NCI-H2081 treated with DMSO at 0.1 percent for 48 hours (cell line): ENCODE data around the gene SYNE1.
"Not testable (repeated sequence)": the region's sequence is repeated elsewhere in the genome, so short reads cannot be mapped to it uniquely, and the experiment has no call there.

ENCODE experiments used
- DNase-seq: peaks from one replicate; lab custom pipeline; 2025; lab: John Stamatoyannopoulos, UW

The SYNE1 gene

DNA sequence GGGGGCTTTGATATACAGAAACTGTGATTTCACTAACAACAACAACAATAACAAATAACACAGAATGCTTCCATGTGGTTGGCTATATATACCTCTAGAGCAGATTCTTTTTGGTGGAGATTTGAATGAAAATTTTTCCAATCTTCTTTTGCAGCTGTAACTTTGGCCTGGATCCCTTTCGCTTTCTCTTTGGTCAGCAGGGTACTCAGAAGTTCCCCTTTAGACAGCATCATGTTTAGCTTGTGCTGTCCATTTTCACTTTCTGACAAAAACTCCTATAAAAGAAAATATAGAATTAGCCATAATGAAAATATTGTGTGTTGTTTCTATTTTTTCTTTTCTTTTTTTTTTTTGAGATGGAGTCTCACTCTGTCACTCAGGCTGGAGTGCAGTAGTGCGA lies 264.2 kb downstream of the SYNE1 start:
- DNase-seq = no peak

DNA sequence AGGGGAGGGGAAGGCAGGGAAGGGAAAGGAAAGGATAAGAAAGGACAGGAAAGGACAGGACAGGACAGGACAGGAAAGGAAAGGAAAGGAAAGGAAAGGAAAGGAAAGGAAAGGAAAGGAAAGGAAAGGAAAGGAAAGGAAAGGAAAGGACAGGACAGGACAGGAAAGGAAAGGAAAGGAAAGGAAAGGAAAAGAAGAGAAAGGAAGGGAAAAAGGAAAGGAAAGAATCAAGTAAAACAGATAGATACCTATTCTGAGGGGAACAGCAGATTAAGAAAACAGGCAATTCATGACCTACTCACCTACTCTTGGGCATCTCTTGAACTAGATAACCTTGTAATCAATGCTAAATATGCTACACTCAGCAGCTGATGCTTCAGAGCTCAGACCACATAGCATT lies 265.4 kb downstream of the SYNE1 start:
- DNase-seq = no peak

DNA sequence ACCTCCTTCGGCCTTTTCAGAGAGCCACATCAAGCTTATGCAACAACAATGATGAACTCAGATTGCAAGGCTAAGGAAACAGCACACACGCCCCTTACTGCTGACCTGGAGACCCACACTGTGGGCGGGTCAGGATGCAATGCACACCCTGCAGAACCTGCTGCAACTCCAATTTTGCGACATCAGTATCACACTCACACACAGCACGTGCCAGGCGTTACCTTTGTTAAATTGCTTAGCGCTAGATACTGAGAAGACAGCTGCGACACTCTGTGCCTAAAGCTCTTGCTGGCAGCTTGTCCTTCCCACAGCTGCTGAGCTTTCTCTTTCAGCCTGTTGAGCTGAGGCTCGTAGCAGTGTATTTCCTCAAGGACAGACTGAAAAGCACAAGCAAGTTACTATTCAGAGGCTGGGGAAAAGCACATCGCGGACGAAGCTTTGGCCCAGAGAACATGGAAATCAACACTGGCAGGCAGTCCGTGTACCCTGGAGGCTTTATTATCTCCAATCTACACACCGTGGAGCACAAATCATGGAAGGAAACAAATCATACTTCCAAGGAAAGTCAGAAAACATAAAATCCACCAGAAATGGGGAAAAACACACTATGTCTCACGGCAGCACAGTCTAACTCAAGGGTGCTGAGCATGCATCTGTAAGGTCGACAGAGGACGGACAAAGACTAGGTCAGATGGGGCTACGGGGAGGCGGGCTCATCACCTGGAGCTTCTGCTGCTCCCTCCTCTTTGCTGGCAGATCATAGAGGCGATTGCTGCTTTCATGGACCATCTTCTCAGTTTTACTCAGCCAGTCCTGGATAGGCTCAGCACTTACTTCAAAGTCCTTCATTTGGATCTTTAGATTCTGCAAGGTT lies 268.2 kb downstream of the SYNE1 start:
- DNase-seq = no peak

DNA sequence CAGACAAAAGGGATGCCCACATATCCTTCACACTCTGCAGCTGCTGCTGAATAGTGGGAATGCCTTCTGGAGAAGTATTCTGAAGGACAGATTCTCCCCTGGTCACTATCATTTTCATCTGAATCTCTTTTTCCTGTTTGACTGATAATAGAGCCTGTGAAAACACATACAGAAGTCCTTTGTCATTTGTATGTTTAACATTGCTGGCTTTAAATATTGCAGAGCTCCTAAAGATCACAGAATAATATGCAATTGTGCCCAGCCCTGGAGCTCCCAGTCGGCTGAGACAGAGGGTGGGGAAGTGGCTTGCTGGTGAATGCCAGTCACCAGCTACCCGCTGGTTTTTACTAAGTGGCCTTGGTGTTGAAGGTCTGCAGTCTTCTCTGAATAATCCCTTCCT lies 272.3 kb downstream of the SYNE1 start:
- DNase-seq = no peak

DNA sequence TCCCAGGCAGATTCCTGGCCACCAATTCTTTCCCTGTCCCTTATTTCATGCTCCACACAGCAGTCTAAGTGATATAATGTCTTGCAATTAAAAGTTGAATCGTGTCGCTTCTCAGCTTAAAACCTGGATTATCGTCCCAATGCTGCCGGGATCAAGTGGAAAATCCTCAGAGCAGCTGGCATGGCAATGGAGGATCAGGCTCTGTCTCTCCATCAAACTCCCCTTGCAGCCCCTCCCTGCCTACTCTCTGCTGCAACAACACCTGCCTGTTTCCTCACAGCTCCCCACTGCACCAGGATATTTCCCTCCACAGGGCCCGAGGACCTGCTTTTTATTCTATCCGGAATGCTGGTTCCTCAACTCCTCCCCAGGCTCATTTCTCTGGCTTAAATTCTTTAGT lies 277.1 kb downstream of the SYNE1 start:
- no peak for DNase-seq

DNA sequence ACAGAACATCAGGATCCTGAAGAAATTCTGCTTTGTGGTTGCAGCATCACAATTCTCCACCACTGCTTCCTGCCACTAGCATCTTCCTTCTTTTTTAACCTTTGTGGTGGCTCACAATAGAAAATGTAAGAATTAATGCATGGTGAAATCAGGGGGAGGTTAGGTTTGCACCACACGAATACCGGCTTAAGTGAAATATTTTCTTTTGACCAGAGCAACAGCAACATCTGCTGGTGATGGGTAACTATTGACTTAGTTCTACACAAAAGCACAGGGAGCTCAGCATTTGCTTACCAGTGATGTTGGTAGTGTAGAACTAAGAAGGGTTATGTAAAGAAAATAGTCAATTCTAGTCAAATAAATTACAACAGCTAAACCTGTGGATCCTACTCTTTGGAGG lies 280.5 kb downstream of the SYNE1 start:
- DNase-seq = no peak

DNA sequence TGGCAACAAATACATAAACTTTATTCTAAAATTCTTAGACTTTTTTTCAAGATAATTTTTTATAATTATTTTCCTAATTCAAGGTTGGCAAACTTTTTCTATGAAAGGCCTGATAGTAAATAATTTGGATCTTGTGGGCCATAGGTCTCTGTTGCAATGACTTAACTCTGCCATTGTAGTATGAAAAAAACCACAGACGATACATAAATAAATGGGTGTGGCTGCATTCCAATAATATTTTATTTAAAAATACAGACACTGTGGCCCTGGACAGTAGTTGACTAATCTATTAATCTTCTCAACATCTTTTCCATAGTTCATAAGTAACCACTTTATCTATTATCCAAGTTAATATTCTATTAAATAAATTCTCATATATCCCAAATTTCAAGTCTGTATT lies 281.1 kb downstream of the SYNE1 start:
- DNase-seq = no peak

DNA sequence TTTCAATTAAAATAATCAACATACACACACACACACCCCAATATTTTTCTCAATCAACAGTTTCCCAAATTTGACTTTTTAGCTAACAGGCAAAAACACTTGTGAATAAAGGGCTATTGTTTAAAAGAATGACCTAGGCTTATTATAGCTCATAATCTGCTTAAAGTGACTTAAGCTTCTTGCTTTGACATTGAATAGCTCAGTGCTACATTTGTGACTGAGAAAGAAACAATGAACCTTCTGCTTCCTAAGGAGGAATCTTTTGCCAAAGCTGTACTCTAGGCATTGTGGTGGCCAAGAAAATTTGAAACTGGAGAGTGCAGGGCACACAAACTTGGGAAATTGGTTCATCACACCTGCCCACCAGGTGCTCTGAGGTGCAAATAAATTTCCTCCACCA lies 282.0 kb downstream of the SYNE1 start:
- DNase-seq = no peak

DNA sequence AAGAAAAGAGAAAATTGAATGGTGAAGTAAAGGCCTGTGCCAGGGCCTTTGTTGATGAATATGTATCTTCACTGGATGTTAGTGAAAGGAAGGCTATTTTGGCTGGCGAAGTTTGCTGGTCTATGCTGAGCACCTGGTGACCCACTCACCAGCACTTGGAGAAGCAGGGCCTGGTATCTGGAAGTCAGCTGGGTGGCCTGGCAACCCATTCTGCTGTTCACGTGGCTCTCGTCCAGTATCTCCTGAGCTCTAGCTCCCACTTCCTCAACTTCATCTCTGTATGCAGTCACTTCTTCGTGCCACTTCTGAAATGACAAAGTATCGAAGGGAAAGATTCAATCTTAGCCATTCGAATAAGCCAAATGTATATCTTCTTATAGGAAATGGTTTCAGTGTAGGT lies 283.7 kb downstream of the SYNE1 start:
- no peak for DNase-seq

DNA sequence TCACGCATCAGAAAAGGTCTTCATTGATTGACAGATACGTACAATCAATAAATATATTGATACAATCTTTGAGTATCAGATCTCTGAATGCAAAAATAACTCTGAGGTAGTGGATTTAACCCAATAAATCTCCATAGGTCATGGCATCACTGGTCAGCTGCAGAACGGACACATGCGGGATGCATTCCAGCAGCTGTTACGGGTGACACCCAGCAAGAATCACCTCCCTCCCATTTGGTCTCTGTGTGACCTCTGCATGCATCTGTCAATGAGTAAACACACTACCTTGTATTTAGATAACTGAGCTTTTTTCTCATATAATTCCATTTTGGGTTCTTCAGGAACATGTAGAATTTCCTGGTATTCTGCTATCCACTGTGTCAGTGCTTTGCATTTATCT lies 285.4 kb downstream of the SYNE1 start:
- DNase-seq = no peak

DNA sequence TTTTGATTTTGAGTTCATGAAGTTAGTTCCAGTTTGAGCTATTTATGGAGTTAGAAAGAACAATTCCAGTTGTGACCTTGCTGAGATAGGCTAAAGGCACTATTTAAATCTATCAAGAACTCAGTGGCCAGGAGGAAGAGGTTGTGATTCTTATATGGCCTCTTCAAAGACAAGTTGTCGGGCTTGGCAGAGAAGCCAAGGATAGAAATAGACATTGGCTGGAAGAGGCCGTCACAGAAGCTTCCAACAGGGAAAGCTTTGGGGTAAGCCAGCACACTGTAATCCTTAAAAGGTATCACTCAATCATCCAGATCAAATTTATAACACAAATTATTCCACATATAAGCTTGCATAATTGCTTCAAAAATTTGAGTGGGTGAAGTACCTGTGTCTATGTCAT lies 286.1 kb downstream of the SYNE1 start:
- no peak for DNase-seq

DNA sequence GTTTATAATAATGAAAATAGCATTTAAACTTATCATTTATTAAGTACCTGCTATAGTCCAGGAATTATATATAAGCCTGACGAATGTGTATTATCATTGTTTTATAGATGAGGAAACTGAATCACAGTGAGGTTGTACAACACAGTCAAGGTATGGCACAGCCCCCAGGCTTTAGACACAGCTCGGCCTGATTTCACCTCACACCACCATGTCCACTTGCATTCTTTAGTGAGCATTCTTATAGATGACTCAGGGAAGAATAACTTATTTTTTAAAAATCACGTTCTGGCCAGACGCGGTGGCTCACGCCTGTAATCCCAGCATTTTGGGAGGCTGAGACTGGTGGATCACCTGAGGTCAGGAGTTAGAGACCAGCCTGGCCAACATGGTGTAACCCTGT lies 289.0 kb downstream of the SYNE1 start:
- no peak for DNase-seq

DNA sequence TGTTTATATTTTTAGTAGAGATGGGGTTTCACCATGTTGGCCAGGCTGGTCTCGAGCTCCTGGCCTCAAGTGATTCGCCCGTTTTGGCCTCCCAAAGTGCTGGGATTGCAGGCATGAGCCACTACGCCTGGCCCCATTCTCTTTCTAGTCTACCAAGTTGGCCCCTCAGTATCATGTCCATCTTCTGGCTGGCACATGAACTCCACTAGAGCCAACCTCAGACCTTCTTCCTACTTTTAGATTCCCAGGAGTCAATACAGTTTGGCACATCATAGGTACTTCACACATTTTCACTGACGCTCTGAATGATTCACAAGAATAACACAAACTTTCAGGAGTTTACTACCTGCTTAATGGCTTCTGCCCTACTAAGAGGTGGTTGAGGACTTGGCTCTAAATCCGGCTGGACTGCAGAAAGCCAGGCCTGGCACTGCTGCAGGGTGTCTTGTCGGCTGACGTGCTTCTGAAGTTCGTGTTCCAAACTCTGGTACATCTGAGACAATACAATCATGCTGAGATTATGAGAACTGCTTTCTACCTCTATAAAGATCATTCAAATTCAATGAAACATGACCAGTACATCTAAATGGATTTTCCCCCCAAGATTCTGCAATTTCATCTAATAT lies 293.3 kb downstream of the SYNE1 start:
- DNase-seq = no peak

DNA sequence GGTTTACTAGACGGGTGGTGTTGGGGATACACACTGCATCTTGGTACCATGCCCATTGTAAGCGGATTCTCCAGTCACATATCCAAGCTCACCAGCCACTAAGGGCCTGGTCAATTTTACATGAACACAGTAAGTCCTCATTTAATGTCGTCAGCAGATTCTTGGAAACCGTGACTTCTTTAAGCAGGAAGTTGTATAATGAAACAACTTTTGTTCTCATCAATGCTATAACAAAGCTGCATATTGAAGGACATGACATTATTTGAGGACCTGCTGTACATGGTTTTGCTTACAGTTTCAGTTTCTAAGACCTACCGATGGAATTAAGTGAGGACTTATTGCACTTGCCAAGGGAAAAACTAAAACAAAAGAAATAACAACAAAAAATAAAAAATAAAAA lies 295.6 kb downstream of the SYNE1 start:
- DNase-seq = no peak

DNA sequence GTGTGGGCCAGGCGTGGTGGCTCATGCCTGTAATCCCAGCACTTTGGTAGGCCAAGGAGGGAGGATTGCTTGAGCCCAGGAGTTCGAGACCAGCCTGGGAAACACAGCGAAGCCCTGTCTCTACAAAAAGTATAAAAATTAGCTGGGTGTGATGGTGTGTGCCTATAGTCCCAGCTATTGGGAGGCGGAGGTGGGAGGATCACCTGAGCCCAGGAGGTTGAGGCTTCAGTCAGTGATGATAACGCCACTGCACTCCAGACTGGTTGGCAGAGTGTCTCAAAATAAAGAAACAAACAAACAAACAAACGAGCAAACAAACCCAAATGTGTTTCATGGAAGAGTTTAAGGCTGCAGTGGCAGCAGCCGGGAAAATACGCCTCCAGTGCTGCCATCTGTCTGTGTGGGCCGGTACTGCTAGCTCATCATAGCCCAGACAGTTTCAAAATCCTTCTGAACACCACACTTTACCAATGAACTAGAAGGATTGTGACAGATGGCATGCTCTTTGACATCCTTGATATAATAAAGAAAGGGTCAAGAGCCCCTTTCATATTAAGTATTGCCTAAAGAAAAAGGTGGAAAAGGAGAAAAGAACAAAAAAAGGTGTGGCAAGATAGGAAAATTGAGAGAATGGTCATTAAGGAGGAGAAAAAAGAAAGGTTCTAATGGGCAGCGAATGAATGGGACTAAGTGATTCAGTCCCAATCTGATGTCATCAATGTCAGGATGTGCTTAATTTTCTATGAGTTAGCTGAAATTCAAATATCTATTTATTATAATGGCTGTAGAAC lies 298.6 kb downstream of the SYNE1 start:
- no peak for DNase-seq

DNA sequence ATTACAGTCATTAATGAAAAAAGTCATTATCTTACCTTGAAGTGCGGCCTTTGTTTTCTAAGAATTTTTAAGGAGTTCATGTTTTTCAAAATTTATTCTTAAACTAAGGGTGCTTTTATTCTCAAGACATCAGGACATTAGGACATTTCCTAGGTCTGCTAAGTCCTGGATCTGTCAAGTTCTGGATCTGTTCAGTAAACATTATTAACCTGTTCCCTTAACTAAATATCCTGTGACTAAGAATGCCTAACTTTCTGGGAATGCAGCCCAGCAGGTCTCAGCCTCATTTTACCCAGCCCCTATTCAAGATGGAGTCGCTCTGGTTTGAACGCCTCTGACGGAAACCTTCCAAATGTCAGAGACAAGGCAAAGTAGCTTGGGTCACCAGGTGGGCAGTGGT lies 302.6 kb downstream of the SYNE1 start:
- DNase-seq = no peak

DNA sequence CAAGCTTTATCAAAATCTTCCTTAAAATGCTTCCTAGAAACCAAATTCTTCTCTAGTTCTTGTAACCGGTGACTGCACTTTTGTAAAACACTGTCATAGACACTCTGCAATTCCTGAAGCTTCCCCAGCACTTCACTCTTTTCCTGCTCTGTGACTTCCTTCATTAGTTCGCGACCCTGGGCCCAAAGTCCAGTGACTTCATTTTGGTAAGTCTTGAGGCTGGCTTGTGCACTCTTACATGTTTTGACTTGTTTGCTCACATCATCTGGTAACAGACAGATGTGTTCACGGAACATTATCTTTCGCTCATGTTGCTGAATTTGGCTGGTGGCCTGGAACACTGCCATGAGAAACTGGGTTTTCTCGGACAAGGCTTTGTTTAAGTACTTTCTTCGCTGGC lies 306.2 kb downstream of the SYNE1 start:
- DNase-seq = no peak

DNA sequence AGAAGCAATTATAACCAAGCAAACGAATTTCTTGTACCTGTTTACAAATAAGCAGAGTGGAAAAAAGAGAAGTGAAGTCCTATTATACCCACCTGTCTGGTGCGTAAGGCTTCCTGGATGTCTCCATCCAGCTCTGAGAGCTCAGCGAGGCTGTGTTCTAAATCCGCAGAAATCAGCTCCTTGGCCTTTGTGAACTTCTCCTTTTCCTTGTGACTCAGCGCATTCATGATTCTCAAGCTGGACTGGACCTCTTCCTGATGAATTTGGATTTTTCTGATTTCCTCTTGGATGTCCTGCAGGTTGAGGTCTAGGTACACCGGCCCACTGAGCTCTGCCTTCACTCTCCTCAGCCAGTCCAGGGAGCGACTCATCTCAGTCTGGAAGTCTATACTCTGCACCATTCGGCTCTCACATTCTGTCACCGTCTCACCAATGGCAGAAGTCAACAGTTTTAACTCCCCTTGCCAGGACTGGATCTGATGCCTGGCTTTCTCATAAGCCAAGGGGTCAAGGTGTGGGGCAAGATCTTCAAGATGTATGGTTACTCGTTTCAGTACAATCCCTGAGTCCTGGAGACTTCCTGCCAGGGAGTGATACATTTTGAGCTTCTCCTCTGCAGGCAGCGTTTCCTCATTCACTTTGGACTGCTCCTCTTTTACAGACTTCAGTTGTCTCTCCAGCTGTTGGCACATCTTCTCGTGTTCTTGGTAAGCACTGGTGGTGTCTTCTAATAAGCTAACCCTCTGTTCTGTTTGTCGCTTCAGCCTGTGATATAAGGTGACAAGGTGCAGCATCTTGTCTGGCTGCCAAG lies 307.3 kb downstream of the SYNE1 start:
- no peak for DNase-seq

DNA sequence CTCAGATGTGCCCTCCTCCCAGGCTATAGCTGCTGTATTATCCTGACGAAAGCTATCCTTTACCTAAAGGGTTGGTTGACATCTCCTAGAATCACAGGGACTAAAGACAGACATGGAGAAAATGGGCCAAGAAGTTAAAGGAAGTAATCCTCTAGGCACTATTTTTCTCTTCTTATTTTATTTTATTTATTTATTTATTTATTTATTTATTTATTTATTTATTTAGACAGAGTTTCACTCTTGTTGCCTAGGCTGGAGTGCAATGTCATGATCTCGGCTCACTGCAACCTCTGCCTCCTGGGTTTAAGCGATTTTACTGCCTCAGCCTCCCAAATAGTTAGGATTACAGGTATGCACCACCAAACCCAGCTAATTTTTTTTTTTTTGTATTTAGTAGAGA lies 309.0 kb downstream of the SYNE1 start:
- not testable (repeated sequence) for DNase-seq

DNA sequence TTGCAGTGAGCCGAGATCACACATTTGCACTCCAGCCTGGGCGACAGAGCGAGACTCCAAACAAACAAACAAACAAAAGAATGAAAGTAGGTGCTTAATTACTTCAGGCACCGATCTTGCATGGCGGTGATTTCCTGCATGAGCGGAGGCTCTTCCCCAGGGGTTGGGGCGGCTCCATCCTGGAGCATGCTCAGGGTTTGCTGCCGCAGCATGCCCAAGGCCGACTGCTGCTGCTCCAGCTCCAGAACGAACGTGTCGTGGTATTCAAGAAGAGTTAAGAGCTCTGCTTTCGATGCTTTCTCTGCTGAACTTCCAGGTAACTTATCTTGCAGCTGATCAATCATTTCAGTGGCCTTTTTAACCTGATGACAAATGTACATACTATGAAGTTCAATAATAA lies 313.8 kb downstream of the SYNE1 start:
- DNase-seq = no peak

DNA sequence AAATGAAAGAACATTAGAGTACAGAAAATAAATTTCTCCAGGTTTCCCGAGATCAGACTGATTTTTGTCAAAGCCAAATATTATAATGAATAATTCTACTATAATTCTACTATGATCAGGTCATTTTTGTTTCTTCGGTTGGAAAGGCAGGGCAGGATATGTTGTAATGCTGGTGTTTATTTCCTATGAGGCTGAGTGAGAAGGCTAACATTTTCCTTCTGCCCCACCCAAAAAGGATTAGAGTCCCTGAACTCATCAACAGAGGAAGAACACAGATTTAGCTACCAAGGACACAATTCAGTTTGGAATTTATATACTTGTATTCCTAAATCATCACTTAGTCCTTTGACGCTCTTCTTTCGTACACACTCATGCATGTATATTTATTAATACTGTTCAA lies 318.9 kb downstream of the SYNE1 start:
- no peak for DNase-seq

DNA sequence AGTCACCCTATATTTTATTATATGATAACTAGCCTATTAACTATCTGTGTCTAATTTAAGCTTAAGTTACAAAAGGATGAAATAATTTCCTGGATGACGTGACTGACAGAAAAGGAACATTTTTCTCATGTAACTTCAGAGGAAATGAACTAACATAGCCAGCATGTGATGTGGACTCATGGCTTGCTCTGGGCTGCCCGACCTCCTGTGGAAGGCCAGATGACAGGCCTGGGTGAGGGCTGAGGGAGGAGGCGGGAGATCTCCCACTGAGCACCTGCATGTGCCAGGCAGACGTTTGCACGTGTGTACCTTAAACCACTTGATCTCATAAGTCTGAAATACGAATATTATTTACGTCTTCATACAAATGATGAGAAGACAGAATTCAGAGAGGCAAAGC lies 321.1 kb downstream of the SYNE1 start:
- DNase-seq = no peak
